Neural cell (in vitro differentiated cells): Measurements from ENCODE around the gene VSNL1. TPM values are rescaled to one million over a fixed set of nuclear protein-coding genes. Genes with fewer than 3 reads are reported as not detected.

Experiments
- H2AFZ ChIP-seq: fragments of 200-600, 300-800 bp; sonication (generic), shearing (Covaris generic); 2 replicates; pipeline ENCODE4 v1.6.0; 2014; ENCODE audit warnings: low read depth, mild to moderate bottlenecking, antibody characterized with exemption, low read length, moderate library complexity
- H3F3A ChIP-seq: fragments of 200-600 bp; shearing (Covaris generic); 2 replicates; pipeline ENCODE4 v1.6.1; 2016; ENCODE audit warnings: mild to moderate bottlenecking, moderate library complexity, mixed read lengths, antibody characterized with exemption, low read length; ENCODE audit not compliant: insufficient read depth, poor library complexity, severe bottlenecking
- H3K27ac ChIP-seq: fragments of 200-600, 300-800 bp; sonication (generic), shearing (Covaris generic); 2 replicates; pipeline ENCODE4 v1.5.1; 2014; ENCODE audit warnings: mild to moderate bottlenecking, low read length, moderate library complexity
- H3K27me3 ChIP-seq: fragments of 300-800, 200-600 bp; sonication (generic), shearing (Covaris generic); 2 replicates; pipeline ENCODE4 v1.6.0; 2014; ENCODE audit warnings: mild to moderate bottlenecking, low read depth, low read length, moderate library complexity; ENCODE audit not compliant: insufficient read depth
- H3K36me3 ChIP-seq: fragments of 300-800, 200-600 bp; sonication (generic), shearing (Covaris generic); 2 replicates; pipeline ENCODE4 v1.5.1; 2014; ENCODE audit warnings: mild to moderate bottlenecking, antibody characterized with exemption, low read length, moderate library complexity; ENCODE audit not compliant: insufficient read depth
- H3K4me2 ChIP-seq: fragments of 300-800, 200-600 bp; sonication (generic), shearing (Covaris generic); 2 replicates; pipeline ENCODE4 v1.6.0; 2014; ENCODE audit warnings: mild to moderate bottlenecking, low read length
- H3K4me3 ChIP-seq: fragments of 300-800, 200-600 bp; sonication (generic), shearing (Covaris generic); 2 replicates; pipeline ENCODE4 v1.5.1; 2014; ENCODE audit warnings: mild to moderate bottlenecking, low read length, moderate library complexity
- H3K79me2 ChIP-seq: fragments of 200-600 bp; shearing (Covaris generic); replicated peaks from 2 replicates; pipeline ENCODE4 v1.6.0; 2014; ENCODE audit warnings: mild to moderate bottlenecking, low read length, moderate library complexity; ENCODE audit not compliant: insufficient read depth
- H3K9ac ChIP-seq: fragments of 300-800, 200-600 bp; sonication (generic), shearing (Covaris generic); 2 replicates; pipeline ENCODE4 v1.6.1; 2016; ENCODE audit warnings: mild to moderate bottlenecking, low read length, mixed read lengths
- H3K9me2 ChIP-seq: fragments of 200-600 bp; shearing (Covaris generic); 2 replicates; pipeline ENCODE4 v1.6.1; 2016; ENCODE audit warnings: mild to moderate bottlenecking, low read length, mixed read lengths; ENCODE audit not compliant: insufficient read depth
- H3K9me3 ChIP-seq: fragments of 200-600, 300-800 bp; sonication (generic), shearing (Covaris generic); 2 replicates; pipeline ENCODE4 v1.6.1; 2016; ENCODE audit warnings: mild to moderate bottlenecking, mixed run types, low read length, moderate library complexity, mixed read lengths
- H4K20me1 ChIP-seq: fragments of 200-600 bp; shearing (Covaris generic); 2 replicates; pipeline ENCODE4 v1.6.1; 2016; ENCODE audit warnings: mild to moderate bottlenecking, mixed run types; ENCODE audit not compliant: insufficient read depth
- EP300 ChIP-seq: fragments of 450-650 bp; conservative IDR thresholded peaks from 2 replicates; pipeline ENCODE4 v1.6.1; 2014; ENCODE audit warnings: antibody characterized with exemption, mild to moderate bottlenecking, moderate library complexity; ENCODE audit not compliant: poor library complexity, severe bottlenecking
- EZH2 ChIP-seq: fragments of 200-600, 300-800 bp; shearing (Covaris generic), sonication (generic); IDR thresholded peaks from 2 replicates; pipeline ENCODE4 v1.6.1; 2014; ENCODE audit warnings: antibody characterized with exemption, low read length, borderline replicate concordance, mild to moderate bottlenecking; ENCODE audit not compliant: insufficient read depth, poor library complexity, severe bottlenecking
- MXI1 ChIP-seq: fragments of 450-650 bp; conservative IDR thresholded peaks from 2 replicates; pipeline ENCODE4 v1.6.1; 2014; ENCODE audit warnings: antibody characterized with exemption, mild to moderate bottlenecking; ENCODE audit not compliant: poor library complexity, severe bottlenecking
- POLR2AphosphoS5 ChIP-seq: IDR thresholded peaks from 2 replicates; pipeline ENCODE4 v1.6.1; 2012
- RAD21 ChIP-seq: fragments of 450-650 bp; conservative IDR thresholded peaks from 2 replicates; pipeline ENCODE4 v1.6.1; 2014; ENCODE audit warnings: antibody characterized with exemption, mild to moderate bottlenecking, moderate library complexity
- SMC3 ChIP-seq: fragments of 450-650 bp; conservative IDR thresholded peaks from 2 replicates; pipeline ENCODE4 v1.6.1; 2014; ENCODE audit warnings: antibody characterized with exemption, mild to moderate bottlenecking, moderate library complexity; ENCODE audit not compliant: poor library complexity
- TAF1 ChIP-seq: IDR thresholded peaks from 2 replicates; pipeline ENCODE4 v1.6.1; 2012; ENCODE audit warnings: low read depth
- polyA plus RNA-seq: library from polyadenylated mRNA; depleted of rRNA; stranded (reverse); fragments of >200 nt; gene quantifications from 2 replicates; pipeline ENCODE4 v1.2.3, GENCODE V29; 2014
- TF ChIP-seq, protein P1 (sequence below): IDR thresholded peaks from 2 replicates; pipeline ENCODE4 v1.6.1; 2012; ENCODE audit warnings: borderline replicate concordance
- TF ChIP-seq, protein P2 (sequence below): fragments of 450-650 bp; IDR thresholded peaks from 2 replicates; pipeline ENCODE4 v1.5.1; 2014; ENCODE audit warnings: antibody characterized with exemption, mild to moderate bottlenecking, moderate library complexity; ENCODE audit not compliant: poor library complexity, severe bottlenecking

Gene VSNL1
- polyA plus RNA-seq, 1 donor from 2014 or later = 69.7 TPM

GRCh38 chr2:17539611-17540092, 844 bp upstream of the VSNL1 start:
- peak overlapping the region; percentile 55 for H3K9ac ChIP-seq
- H3K27me3 ChIP-seq = peaks cover 52% of the 10 kb centered on the region
- H3K79me2 ChIP-seq = peaks cover 6% of the 10 kb centered on the region
- H3K36me3 ChIP-seq = no peaks in the 10 kb centered on the region
- H3F3A ChIP-seq = peaks cover 17% of the 10 kb centered on the region
- H3K9me2 ChIP-seq = no peaks in the 10 kb centered on the region
- TF ChIP-seq SMC3 = no peak
- TF ChIP-seq TAF1 = no peak
- TF ChIP-seq, protein P1, sequence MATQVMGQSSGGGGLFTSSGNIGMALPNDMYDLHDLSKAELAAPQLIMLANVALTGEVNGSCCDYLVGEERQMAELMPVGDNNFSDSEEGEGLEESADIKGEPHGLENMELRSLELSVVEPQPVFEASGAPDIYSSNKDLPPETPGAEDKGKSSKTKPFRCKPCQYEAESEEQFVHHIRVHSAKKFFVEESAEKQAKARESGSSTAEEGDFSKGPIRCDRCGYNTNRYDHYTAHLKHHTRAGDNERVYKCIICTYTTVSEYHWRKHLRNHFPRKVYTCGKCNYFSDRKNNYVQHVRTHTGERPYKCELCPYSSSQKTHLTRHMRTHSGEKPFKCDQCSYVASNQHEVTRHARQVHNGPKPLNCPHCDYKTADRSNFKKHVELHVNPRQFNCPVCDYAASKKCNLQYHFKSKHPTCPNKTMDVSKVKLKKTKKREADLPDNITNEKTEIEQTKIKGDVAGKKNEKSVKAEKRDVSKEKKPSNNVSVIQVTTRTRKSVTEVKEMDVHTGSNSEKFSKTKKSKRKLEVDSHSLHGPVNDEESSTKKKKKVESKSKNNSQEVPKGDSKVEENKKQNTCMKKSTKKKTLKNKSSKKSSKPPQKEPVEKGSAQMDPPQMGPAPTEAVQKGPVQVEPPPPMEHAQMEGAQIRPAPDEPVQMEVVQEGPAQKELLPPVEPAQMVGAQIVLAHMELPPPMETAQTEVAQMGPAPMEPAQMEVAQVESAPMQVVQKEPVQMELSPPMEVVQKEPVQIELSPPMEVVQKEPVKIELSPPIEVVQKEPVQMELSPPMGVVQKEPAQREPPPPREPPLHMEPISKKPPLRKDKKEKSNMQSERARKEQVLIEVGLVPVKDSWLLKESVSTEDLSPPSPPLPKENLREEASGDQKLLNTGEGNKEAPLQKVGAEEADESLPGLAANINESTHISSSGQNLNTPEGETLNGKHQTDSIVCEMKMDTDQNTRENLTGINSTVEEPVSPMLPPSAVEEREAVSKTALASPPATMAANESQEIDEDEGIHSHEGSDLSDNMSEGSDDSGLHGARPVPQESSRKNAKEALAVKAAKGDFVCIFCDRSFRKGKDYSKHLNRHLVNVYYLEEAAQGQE = no peak
- TF ChIP-seq, protein P2, sequence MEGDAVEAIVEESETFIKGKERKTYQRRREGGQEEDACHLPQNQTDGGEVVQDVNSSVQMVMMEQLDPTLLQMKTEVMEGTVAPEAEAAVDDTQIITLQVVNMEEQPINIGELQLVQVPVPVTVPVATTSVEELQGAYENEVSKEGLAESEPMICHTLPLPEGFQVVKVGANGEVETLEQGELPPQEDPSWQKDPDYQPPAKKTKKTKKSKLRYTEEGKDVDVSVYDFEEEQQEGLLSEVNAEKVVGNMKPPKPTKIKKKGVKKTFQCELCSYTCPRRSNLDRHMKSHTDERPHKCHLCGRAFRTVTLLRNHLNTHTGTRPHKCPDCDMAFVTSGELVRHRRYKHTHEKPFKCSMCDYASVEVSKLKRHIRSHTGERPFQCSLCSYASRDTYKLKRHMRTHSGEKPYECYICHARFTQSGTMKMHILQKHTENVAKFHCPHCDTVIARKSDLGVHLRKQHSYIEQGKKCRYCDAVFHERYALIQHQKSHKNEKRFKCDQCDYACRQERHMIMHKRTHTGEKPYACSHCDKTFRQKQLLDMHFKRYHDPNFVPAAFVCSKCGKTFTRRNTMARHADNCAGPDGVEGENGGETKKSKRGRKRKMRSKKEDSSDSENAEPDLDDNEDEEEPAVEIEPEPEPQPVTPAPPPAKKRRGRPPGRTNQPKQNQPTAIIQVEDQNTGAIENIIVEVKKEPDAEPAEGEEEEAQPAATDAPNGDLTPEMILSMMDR = no peak
- no peak for TF ChIP-seq MXI1
- TF ChIP-seq EZH2 = no peak
- TF ChIP-seq EP300 = no peak
- no peak for TF ChIP-seq POLR2AphosphoS5
- TF ChIP-seq RAD21 = no peak
- H2AFZ ChIP-seq = peak overlapping the region; percentile 67
- H3K9me3 ChIP-seq = no peaks in the 10 kb centered on the region
- H3K27ac ChIP-seq = peak overlapping the region; percentile 32
- H3K4me3 ChIP-seq = peak overlapping the region; percentile 75
- H4K20me1 ChIP-seq = no peaks in the 10 kb centered on the region
- H3K4me2 ChIP-seq = peak overlapping the region; percentile 77

- H3K79me2 ChIP-seq = peaks cover 12% of the 10 kb centered on the region
- peaks cover 17% of the 10 kb centered on the region for H3F3A ChIP-seq
- peaks cover 60% of the 10 kb centered on the region for H3K27me3 ChIP-seq
- H3K4me3 ChIP-seq = peak overlapping the region; percentile 75
- no peaks in the 10 kb centered on the region for H3K36me3 ChIP-seq
- H4K20me1 ChIP-seq = no peaks in the 10 kb centered on the region
- TF ChIP-seq EZH2 (no peak), EP300 (no peak), TAF1 (no peak), POLR2AphosphoS5 (no peak)
- TF ChIP-seq, protein P1 = no peak
- TF ChIP-seq, protein P2 = no peak
- no peaks in the 10 kb centered on the region for H3K9me3 ChIP-seq
- peak overlapping the region; percentile 61 for H3K9ac ChIP-seq
- no peaks in the 10 kb centered on the region for H3K9me2 ChIP-seq
- H2AFZ ChIP-seq = peak overlapping the region; percentile 67
- peak overlapping the region; percentile 82 for H3K4me2 ChIP-seq
- H3K27ac ChIP-seq = peak overlapping the region; percentile 68
Observed at GRCh38 chr2:17540813-17541530, 476 bp downstream of the VSNL1 start.
